NOMO-1 (cell line): ENCODE results near the gene UBE2J2.
A peak's percentile ranks its signal among the peaks of the same experiment; 100 is the strongest.

ENCODE experiments used
- DNase-seq, 2 experiments: peaks; one replicate each; lab custom pipeline; 2025; ENCODE audit not compliant: unreplicated experiment in 2 of 2; lab: John Stamatoyannopoulos, UW

Gene UBE2J2

GRCh38 chr1:1309251-1310108 lies 35.8 kb upstream of the UBE2J2 start:
- peak in 1 of 2 experiments; percentile 21 for DNase-seq

GRCh38 chr1:1308756-1309250 lies 35.1 kb upstream of the UBE2J2 start:
- DNase-seq = no peak

- DNase-seq = peak; percentile 94 to 97
Measured at GRCh38 chr1:1307923-1308755, 34.5 kb upstream of the UBE2J2 start, which contains the start of the genes ACAP3 and PUSL1. Gene ACAP3 (minus strand): TSS chr1:1307930. CDS start chr1:1307815, 115 bp downstream. Gene PUSL1 (plus strand): TSS chr1:1308597. CDS start chr1:1308644, 47 bp downstream.

DNA sequence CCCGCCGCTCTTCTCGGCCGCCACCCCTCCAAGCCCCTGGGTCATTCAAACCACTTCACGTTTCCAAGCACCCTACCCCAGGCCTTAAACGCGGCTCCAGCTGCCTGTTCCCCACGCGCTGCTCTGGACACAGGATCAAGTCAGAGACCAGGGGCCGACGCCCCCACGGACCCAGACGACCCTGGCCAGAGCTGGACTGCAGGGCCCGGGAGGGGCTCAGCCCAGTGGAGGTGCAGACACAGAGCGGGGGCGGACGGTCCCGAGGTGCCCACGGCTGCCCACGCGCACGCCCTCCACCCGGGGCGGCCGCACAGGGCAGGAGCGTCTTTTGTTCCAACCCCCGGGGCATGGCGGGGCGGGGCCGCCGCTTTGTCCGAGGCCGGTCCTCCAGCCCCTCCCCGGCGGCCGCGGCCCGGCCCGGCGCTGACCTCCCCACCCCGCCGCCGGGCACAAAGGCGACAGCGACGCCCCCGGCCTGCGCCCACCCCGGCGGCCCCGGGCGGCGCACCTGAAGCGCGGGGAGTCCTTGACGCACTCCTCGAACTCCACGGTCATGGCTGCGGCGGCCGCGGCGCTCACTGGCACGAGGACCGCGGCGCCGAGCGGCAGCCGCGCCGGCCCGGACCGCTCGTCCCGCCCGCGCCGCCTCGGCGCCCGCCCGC lies 33.7 kb upstream of the UBE2J2 start:
- no peak for DNase-seq

- no peak for DNase-seq
Measured at GRCh38 chr1:1306661-1307260, 33.1 kb upstream of the UBE2J2 start.

- no peak for DNase-seq
Measured at GRCh38 chr1:1306070-1306660, 32.5 kb upstream of the UBE2J2 start.

DNA sequence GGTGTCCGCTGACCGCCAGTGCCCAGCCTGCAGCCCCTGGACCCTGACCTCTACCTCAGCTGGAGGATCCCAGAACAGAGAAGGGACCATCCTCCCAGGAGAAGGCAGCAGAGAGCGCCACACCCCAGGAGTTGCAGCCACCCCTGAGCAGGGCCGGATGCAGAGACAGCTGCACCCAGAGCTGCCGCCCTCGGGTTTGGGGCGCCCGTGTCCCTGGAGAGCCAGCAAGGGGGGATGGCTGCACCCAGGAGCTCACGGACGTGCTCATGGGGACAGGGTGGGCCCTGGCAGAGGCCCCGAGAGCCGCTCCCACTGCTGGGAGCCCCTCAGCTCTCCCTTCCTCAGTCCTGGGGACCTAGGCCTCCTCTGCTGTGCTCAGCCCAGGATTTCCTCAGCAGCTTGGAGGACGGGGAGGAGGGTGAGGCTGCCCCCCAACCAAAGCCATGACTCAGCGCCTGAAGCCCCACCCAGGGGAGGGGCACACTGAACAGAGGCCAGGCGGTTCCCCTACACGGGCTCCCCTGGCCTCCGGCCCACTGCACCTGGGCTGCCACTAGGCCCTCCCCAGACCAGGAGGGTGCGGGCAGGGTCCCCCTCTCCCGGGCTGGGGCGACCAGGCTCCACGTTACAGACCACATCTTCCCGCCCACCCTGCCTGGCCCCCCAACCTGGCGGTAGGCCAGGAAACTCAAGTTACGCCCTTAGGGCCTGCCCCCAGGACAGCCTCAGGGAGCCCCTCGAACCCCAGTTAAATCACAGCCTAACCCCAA lies 31.8 kb upstream of the UBE2J2 start:
- peak; percentile 63 to 90 for DNase-seq

DNA sequence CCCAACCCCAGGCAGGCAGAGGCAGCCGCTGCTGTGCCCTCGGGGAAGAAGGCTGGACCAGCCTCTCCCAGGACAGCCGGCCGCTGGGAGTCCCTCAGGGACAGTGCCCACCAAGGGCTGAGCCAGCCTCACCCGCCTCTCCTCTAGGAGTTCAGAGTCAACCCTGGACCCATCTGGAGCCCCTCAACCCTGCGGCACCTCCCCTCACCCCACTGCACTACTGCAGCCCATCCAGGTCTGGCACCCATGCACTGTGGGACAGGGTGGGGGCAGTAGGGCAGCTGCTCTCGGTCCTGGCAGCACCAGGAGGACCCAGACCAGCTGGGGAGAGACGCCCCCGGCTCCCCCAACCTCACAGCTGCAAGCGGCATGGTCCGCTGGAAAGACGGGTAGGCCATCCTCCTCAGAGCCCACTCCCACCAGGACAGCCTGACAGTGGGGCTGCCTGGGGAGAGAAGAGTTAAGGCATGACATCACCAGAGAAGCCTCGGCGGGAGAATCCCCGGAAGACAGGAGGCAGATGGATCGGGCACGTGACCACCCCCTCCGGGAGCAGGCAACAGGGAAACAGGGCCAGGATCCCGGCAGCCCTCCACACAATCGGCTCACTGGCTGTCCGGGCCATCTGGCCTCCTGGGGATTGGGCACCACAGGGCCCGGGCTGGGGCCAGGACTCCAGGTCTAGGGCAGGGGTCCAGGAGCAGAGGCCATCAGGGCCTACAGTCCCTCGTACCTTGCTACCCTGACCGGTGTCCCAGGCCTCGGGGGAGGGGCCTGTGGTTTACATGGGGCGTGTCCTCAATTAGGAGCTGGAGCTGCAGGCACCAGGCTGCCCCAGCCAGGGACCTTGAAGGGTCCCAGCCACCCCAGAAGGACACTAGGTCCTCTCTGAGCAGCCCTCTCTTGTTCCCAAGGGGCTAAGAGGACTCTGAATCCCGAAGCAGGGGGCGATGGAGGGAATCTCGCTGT lies 31.0 kb upstream of the UBE2J2 start:
- DNase-seq = no peak

- DNase-seq = no peak
Measured at GRCh38 chr1:1303736-1304135, 30.1 kb upstream of the UBE2J2 start.

- no peak for DNase-seq
Measured at GRCh38 chr1:1302951-1303509, 29.4 kb upstream of the UBE2J2 start.

- DNase-seq = no peak
Measured at GRCh38 chr1:1302006-1302430, 28.4 kb upstream of the UBE2J2 start.

DNA sequence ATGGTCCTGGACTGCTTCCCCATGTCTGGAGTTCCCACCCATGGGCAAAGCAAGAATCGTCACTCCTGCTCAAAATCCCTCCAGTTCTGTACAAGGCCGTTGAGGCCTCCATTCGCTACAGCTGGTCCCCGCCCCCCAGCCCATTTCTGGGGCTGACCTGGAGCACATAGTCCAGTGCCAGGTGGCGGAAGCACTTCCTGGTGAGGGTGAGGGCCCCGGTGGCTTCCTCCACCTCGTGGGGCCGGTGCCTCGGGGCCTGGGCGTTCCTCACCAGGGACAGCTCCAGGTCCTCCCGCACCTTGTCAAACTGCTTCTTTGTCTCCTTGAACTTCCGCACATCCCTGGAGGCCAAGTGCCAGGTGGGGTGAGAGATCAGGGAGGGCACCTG lies 26.7 kb upstream of the UBE2J2 start:
- DNase-seq = no peak

DNA sequence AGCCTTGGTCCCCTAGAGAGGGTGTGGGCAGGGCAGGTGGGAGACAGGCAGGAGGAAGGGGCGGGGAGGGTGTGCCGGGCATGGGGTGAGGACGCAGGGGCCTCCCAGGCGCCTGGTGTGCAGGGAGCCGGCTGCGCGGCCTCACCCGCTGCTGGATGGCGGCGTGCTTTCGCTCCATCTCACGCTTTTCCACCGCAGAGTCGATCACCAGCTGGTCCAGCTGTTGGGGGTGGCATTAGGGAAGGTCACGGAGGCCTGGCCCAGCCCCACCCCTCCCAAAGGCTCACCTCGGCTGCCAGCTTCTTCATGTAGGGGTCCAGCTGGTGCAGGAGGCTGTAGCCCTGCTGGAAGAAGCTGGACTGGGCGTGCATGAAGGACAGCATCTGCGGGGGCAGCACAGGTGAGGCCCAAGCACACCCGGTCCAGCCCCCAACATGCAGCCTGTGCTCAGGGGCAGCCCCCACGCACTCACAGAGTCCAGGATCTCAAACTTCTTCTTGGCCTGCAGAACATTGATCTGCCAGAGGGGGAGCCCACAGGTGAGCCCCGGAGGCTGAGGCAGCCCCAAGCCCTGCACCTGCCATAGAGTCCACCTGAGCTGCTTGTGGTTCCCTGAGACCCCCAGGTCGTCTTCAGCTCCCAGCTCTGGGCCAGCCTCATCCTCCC lies 26.2 kb upstream of the UBE2J2 start:
- DNase-seq = no peak

- DNase-seq = no peak
Measured at GRCh38 chr1:1298861-1299685, 25.4 kb upstream of the UBE2J2 start.

DNA sequence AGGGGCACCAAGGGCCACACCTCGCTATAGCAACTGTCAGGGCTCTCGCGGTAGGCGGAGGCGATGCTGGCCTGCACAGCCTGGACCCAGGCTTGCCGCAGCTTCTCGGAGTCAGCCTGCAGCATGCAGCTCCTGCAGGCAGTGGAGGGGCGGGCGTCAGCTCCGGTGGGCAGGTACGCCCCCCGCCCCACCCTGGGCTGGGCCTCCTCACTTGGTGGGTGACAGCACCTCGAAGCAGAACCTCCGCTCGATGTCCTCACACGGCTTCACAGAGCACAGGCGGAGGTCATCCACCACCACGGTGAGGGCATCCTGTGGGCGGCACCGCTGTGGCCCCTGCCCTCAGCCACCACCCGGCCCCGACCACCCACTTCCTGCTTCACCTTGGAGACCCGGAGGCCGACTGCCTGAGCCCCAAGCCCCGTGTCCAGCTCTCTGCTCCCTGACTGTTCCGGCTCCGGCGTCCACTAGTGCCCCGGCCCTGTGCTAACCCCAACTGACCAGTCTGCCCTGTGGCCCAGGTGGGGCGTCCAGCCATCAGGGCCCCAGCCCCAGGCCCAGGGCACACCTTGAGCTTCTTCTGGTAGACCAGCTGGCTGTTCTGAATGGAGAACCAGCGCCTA lies 24.3 kb upstream of the UBE2J2 start:
- DNase-seq = no peak
